ENCODE data around the gene PDE1C. TPM values are rescaled to one million over a fixed set of nuclear protein-coding genes. Genes with fewer than 3 reads are reported as not detected.
A peak's percentile ranks its signal among the peaks of the same experiment; 100 is the strongest.

The PDE1C gene
- total and polyA plus RNA-seq, 11 donors = 35.3 to 307 (median 141) TPM

GRCh38 chr7:32036557-32036956 is 33.6 kb downstream of the PDE1C start:
- H3K27me3 ChIP-seq = no peaks in the 10 kb centered on the region
- H3K4me3 ChIP-seq = no peak overlapping the region
- ATAC-seq (no peak), DNase-seq (no peak)
- H3K36me3 ChIP-seq = no peaks in the 10 kb centered on the region
- TF ChIP-seq CTCF (IDR thresholded peaks at IDR 0.05) (no peak), POLR2A (IDR thresholded peaks at IDR 0.05) (no peak)
- intact Hi-C loops (cut with DNase I) = loop anchor here in 3 of 10 donors (5.0 to 10.0 kb wide), 3 partner anchors 152 to 242 kb away; no protein-coding TSS in a partner anchor
- no peaks in the 10 kb centered on the region for H3K9me3 ChIP-seq
- peaks cover 0 to 75% (median 22%) of the 10 kb centered on the region in 12 donors for H3K4me1 ChIP-seq
- 45 to 49% (median 49%) methylated on average over 2 of the region's 2 CpGs for WGBS, 4 donors
- peak overlapping the region in 2 of 12 donors; percentile 3 to 5 for H3K27ac ChIP-seq

GRCh38 chr7:32034052-32034451 is 36.2 kb downstream of the PDE1C start:
- TF ChIP-seq CTCF (IDR thresholded peaks at IDR 0.05) (no peak), POLR2A (IDR thresholded peaks at IDR 0.05) (no peak)
- DNase-seq (no peak), ATAC-seq (no peak)
- intact Hi-C loops (cut with DNase I) = loop anchor here in 2 of 10 donors (10.0 kb wide), 2 partner anchors 149 to 239 kb away; no protein-coding TSS in a partner anchor
- WGBS, 4 donors = 64 to 81% (median 74%) methylated on average over 2 of the region's 2 CpGs
- peak overlapping the region in 1 of 12 donors; percentile 0 for H3K27ac ChIP-seq
- H3K9me3 ChIP-seq = no peaks in the 10 kb centered on the region
- H3K36me3 ChIP-seq = peaks cover 0 to 2% (median 0%) of the 10 kb centered on the region in 9 donors
- no peaks in the 10 kb centered on the region for H3K27me3 ChIP-seq
- H3K4me1 ChIP-seq = peaks cover 0 to 69% (median 15%) of the 10 kb centered on the region in 12 donors
- H3K4me3 ChIP-seq = no peak overlapping the region

GRCh38 chr7:32033006-32033405 is 37.2 kb downstream of the PDE1C start:
- Histone ChIP-seq H3K9me3 (no peaks in the 10 kb centered on the region), H3K36me3 (peaks cover 0 to 2% (median 0%) of the 10 kb centered on the region in 9 donors), H3K27me3 (no peaks in the 10 kb centered on the region), H3K27ac (no peak overlapping the region), H3K4me1 (peaks cover 0 to 58% (median 13%) of the 10 kb centered on the region in 12 donors), H3K4me3 (no peak overlapping the region)
- intact Hi-C loops (cut with DNase I) = loop anchor here in 3 of 10 donors (2.0 to 10.0 kb wide), 3 partner anchors 18 to 238 kb away; no protein-coding TSS in a partner anchor
- DNase-seq = no peak
- 63 to 79% (median 68%) methylated on average over 3 of the region's 3 CpGs for WGBS, 4 donors
- TF ChIP-seq POLR2A (IDR thresholded peaks at IDR 0.05) (no peak), CTCF (IDR thresholded peaks at IDR 0.05) (no peak)
- no peak for ATAC-seq

GRCh38 chr7:32032211-32032610 is 38.0 kb downstream of the PDE1C start:
- Histone ChIP-seq H3K4me1 (peaks cover 0 to 53% (median 12%) of the 10 kb centered on the region in 12 donors), H3K4me3 (no peak overlapping the region), H3K27me3 (no peaks in the 10 kb centered on the region), H3K9me3 (no peaks in the 10 kb centered on the region), H3K36me3 (peaks cover 0 to 2% (median 0%) of the 10 kb centered on the region in 9 donors), H3K27ac (peak overlapping the region in 3 of 12 donors; percentile 34 to 56 (median 51))
- ATAC-seq = peak; percentile 21 to 64 (median 50)
- WGBS, 4 donors = 36 to 47% (median 40%) methylated on average over 4 of the region's 4 CpGs
- TF ChIP-seq CTCF (IDR thresholded peaks at IDR 0.05) = no peak
- TF ChIP-seq POLR2A (IDR thresholded peaks at IDR 0.05) = no peak
- DNase-seq = no peak
- intact Hi-C loops (cut with DNase I) = loop anchor here in 3 of 10 donors (2.0 to 10.0 kb wide), 3 partner anchors 19 to 237 kb away; no protein-coding TSS in a partner anchor
